Measurements from ENCODE around the gene ZBTB7C.

The ZBTB7C gene

GRCh38 chr18:48450685-48451084 is 41.5 kb upstream of the ZBTB7C start:
- Histone ChIP-seq H3K36me3 (ENCODE audit: insufficient read depth, low read length) (no peaks in the 10 kb centered on the region), H3K27ac (ENCODE audit: low read length) (no peak overlapping the region), H3K79me2 (ENCODE audit: insufficient read depth, low read length) (no peaks in the 10 kb centered on the region), H3K4me1 (ENCODE audit: insufficient read depth, low read length) (peaks cover 2% of the 10 kb centered on the region), H3K9me3 (ENCODE audit: insufficient read depth, low read length, severe bottlenecking) (no peaks in the 10 kb centered on the region), H4K20me1 (ENCODE audit: insufficient read depth, low read length) (peaks cover 17% of the 10 kb centered on the region), H3K4me2 (ENCODE audit: insufficient read depth, low read length) (no peak overlapping the region), H3K27me3 (ENCODE audit: insufficient read depth, low read length, poor library complexity) (peaks cover 48% of the 10 kb centered on the region), H3K4me3 (ENCODE audit: low read depth in 1 of 2, low read length in 2 of 2) (no peak overlapping the region), H3K9ac (ENCODE audit: low read depth, low read length) (no peak overlapping the region), H2AFZ (ENCODE audit: low read depth, low read length) (no peak overlapping the region)
- ATAC-seq (ENCODE audit: insufficient read depth, low read depth) (no peak), DNase-seq (no peak)
- TF ChIP-seq CTCF (IDR thresholded peaks at IDR 0.05; ENCODE audit: borderline replicate concordance, extremely low read depth, low read length, poor library complexity, severe bottlenecking) (no peak), EZH2 (IDR thresholded peaks at IDR 0.05; ENCODE audit: borderline replicate concordance, low read depth, low read length, severe bottlenecking) (no peak)

GRCh38 chr18:48446582-48447225 is 37.5 kb upstream of the ZBTB7C start:
- no peak overlapping the region for H3K27ac ChIP-seq (ENCODE audit: low read length)
- no peak overlapping the region for H3K4me3 ChIP-seq (ENCODE audit: low read depth in 1 of 2, low read length in 2 of 2)
- H3K27me3 ChIP-seq (ENCODE audit: insufficient read depth, low read length, poor library complexity), result peaks cover 47% of the 10 kb centered on the region
- H4K20me1 ChIP-seq (ENCODE audit: insufficient read depth, low read length), result peaks cover 9% of the 10 kb centered on the region
- no peaks in the 10 kb centered on the region for H3K4me1 ChIP-seq (ENCODE audit: insufficient read depth, low read length)
- H3K4me2 ChIP-seq (ENCODE audit: insufficient read depth, low read length), result no peak overlapping the region
- DNase-seq (peak; percentile 67), ATAC-seq (ENCODE audit: insufficient read depth, low read depth) (peak; percentile 85)
- no peaks in the 10 kb centered on the region for H3K36me3 ChIP-seq (ENCODE audit: insufficient read depth, low read length)
- H3K9ac ChIP-seq (ENCODE audit: low read depth, low read length), result no peak overlapping the region
- H3K79me2 ChIP-seq (ENCODE audit: insufficient read depth, low read length), result no peaks in the 10 kb centered on the region
- no peaks in the 10 kb centered on the region for H3K9me3 ChIP-seq (ENCODE audit: insufficient read depth, low read length, severe bottlenecking)
- no peak overlapping the region for H2AFZ ChIP-seq (ENCODE audit: low read depth, low read length)
- TF ChIP-seq EZH2 (IDR thresholded peaks at IDR 0.05; ENCODE audit: borderline replicate concordance, low read depth, low read length, severe bottlenecking), result no peak
- TF ChIP-seq CTCF (IDR thresholded peaks at IDR 0.05; ENCODE audit: borderline replicate concordance, extremely low read depth, low read length, poor library complexity, severe bottlenecking), result peak; percentile 82

- peak; percentile 88 for ATAC-seq (ENCODE audit: insufficient read depth, low read depth)
- Histone ChIP-seq H3K27me3 (ENCODE audit: insufficient read depth, low read length, poor library complexity) (peaks cover 56% of the 10 kb centered on the region), H3K4me2 (ENCODE audit: insufficient read depth, low read length) (no peak overlapping the region), H3K4me1 (ENCODE audit: insufficient read depth, low read length) (no peaks in the 10 kb centered on the region), H3K27ac (ENCODE audit: low read length) (no peak overlapping the region), H3K9ac (ENCODE audit: low read depth, low read length) (no peak overlapping the region), H3K9me3 (ENCODE audit: insufficient read depth, low read length, severe bottlenecking) (no peaks in the 10 kb centered on the region), H2AFZ (ENCODE audit: low read depth, low read length) (no peak overlapping the region), H3K4me3 (ENCODE audit: low read depth in 1 of 2, low read length in 2 of 2) (no peak overlapping the region), H3K36me3 (ENCODE audit: insufficient read depth, low read length) (no peaks in the 10 kb centered on the region), H4K20me1 (ENCODE audit: insufficient read depth, low read length) (peaks cover 13% of the 10 kb centered on the region), H3K79me2 (ENCODE audit: insufficient read depth, low read length) (no peaks in the 10 kb centered on the region)
- peak; percentile 95 for TF ChIP-seq CTCF (IDR thresholded peaks at IDR 0.05; ENCODE audit: borderline replicate concordance, extremely low read depth, low read length, poor library complexity, severe bottlenecking)
- no peak for TF ChIP-seq EZH2 (IDR thresholded peaks at IDR 0.05; ENCODE audit: borderline replicate concordance, low read depth, low read length, severe bottlenecking)
- DNase-seq, result peak; percentile 79
These were observed 36.4 kb upstream of the ZBTB7C start for GRCh38 chr18:48445540-48445939.
